Activated B cell treated with CpG ODN at 0.5 μM for 24 hours (primary cell): Measurements from ENCODE around the gene SRRM4. TPM values are rescaled to one million over a fixed set of nuclear protein-coding genes. Genes with fewer than 3 reads are reported as not detected.

Experiments used
- ATAC-seq: fragments of 200-7000 bp; cut with Tn5 transposase; one replicate; pipeline ENCODE4 v1.10.0; 2021; ENCODE audit warnings: low read depth, mild to moderate bottlenecking, moderate library complexity
- CTCF ChIA-PET: fragments of 350-600 bp; sonication (Branson Sonifier 250); formaldehyde crosslinking; loops from one replicate; lab custom pipeline; 2021; ENCODE audit warnings: antibody characterized with exemption; lab: Charles Lee
- POLR2A ChIA-PET: fragments of 350-600 bp; sonication (Branson Sonifier 250); formaldehyde crosslinking; loops from one replicate; lab custom pipeline; 2021; ENCODE audit warnings: antibody characterized with exemption; lab: Charles Lee
- DNase-seq: peaks from one replicate; pipeline ENCODE4 v3.0.0; 2022
- H3K27ac Mint-ChIP-seq: one replicate; pipeline ENCODE4 v1.8.0; 2020; ENCODE audit warnings: mixed read lengths
- H3K27me3 Mint-ChIP-seq: one replicate; pipeline ENCODE4 v1.8.0; 2021; ENCODE audit warnings: mixed read lengths
- H3K36me3 Mint-ChIP-seq: one replicate; pipeline ENCODE4 v1.8.0; 2021; ENCODE audit warnings: low read depth, mixed read lengths
- H3K4me1 Mint-ChIP-seq: one replicate; pipeline ENCODE4 v1.8.0; 2021; ENCODE audit warnings: mixed read lengths
- H3K4me3 Mint-ChIP-seq: one replicate; pipeline ENCODE4 v1.8.0; 2020; ENCODE audit warnings: mild to moderate bottlenecking, mixed read lengths
- H3K9me3 Mint-ChIP-seq: one replicate; pipeline ENCODE4 v1.8.0; 2020; ENCODE audit warnings: mixed read lengths
- CTCF ChIP-seq: fragments of 200-600 bp; IDR thresholded peaks from one replicate; pipeline ENCODE4 v1.8.0; 2022; ENCODE audit warnings: antibody characterized with exemption, mild to moderate bottlenecking
- intact Hi-C: fragments of 100-400 bp; cut with micrococcal nuclease; formaldehyde crosslinking; loops from one replicate; pipeline ENCODE4 v1.15.1; 2024
- total RNA-seq: library from RNA; stranded (reverse); gene quantifications from 2 replicates; pipeline ENCODE4 v1.2.3, GENCODE V29; 2022

The SRRM4 gene
- total RNA-seq, 1 donor from 2014 or later, result not detected

GRCh38 chr12:119171291-119171690 is 189.9 kb downstream of the SRRM4 start:
- peaks cover 1% of the 10 kb centered on the region for H3K27me3 Mint-ChIP-seq
- no peak for ATAC-seq
- TF ChIP-seq CTCF, result no peak
- H3K4me3 Mint-ChIP-seq, result no peak overlapping the region
- POLR2A ChIA-PET, result no interaction called here
- DNase-seq, result no peak
- H3K4me1 Mint-ChIP-seq, result no peaks in the 10 kb centered on the region
- H3K9me3 Mint-ChIP-seq, result no peaks in the 10 kb centered on the region
- no peaks in the 10 kb centered on the region for H3K36me3 Mint-ChIP-seq
- H3K27ac Mint-ChIP-seq, result no peak overlapping the region
- CTCF ChIA-PET, result no interaction called here
- intact Hi-C loops, result no loop called here

- Mint-ChIP-seq H3K9me3 (no peaks in the 10 kb centered on the region), H3K4me3 (no peak overlapping the region), H3K36me3 (no peaks in the 10 kb centered on the region), H3K27ac (no peak overlapping the region), H3K27me3 (peaks cover 5% of the 10 kb centered on the region), H3K4me1 (no peaks in the 10 kb centered on the region)
- ChIA-PET CTCF (no interaction called here), POLR2A (no interaction called here)
- DNase-seq, result no peak
- intact Hi-C loops, result no loop called here
- no peak for ATAC-seq
- TF ChIP-seq CTCF, result no peak
Measured at GRCh38 chr12:119171691-119172425, 190.5 kb downstream of the SRRM4 start.

- Mint-ChIP-seq H3K27ac (no peak overlapping the region), H3K4me3 (no peak overlapping the region), H3K27me3 (peaks cover 11% of the 10 kb centered on the region), H3K4me1 (no peaks in the 10 kb centered on the region), H3K36me3 (no peaks in the 10 kb centered on the region), H3K9me3 (no peaks in the 10 kb centered on the region)
- POLR2A ChIA-PET, result no interaction called here
- no peak for TF ChIP-seq CTCF
- intact Hi-C loops, result no loop called here
- CTCF ChIA-PET, result no interaction called here
- no peak for DNase-seq
- ATAC-seq, result no peak
Measured at GRCh38 chr12:119175081-119175480, 193.7 kb downstream of the SRRM4 start.

- ChIA-PET POLR2A (no interaction called here), CTCF (no interaction called here)
- Mint-ChIP-seq H3K27me3 (peaks cover 11% of the 10 kb centered on the region), H3K9me3 (no peaks in the 10 kb centered on the region), H3K4me1 (no peaks in the 10 kb centered on the region), H3K4me3 (no peak overlapping the region), H3K27ac (no peak overlapping the region), H3K36me3 (no peaks in the 10 kb centered on the region)
- no peak for DNase-seq
- no peak for ATAC-seq
- intact Hi-C loops, result no loop called here
- no peak for TF ChIP-seq CTCF
Measured at GRCh38 chr12:119176267-119177055, 195.1 kb downstream of the SRRM4 start.

GRCh38 chr12:119177056-119177325 is 195.7 kb downstream of the SRRM4 start:
- H3K27me3 Mint-ChIP-seq, result peaks cover 11% of the 10 kb centered on the region
- ATAC-seq, result no peak
- no peak overlapping the region for H3K27ac Mint-ChIP-seq
- POLR2A ChIA-PET, result no interaction called here
- H3K4me1 Mint-ChIP-seq, result no peaks in the 10 kb centered on the region
- no peak overlapping the region for H3K4me3 Mint-ChIP-seq
- H3K36me3 Mint-ChIP-seq, result no peaks in the 10 kb centered on the region
- no peak for DNase-seq
- H3K9me3 Mint-ChIP-seq, result no peaks in the 10 kb centered on the region
- intact Hi-C loops, result no loop called here
- CTCF ChIA-PET, result no interaction called here
- TF ChIP-seq CTCF, result no peak
